ENCODE data around the gene UNC13A. TPM values are rescaled to one million over a fixed set of nuclear protein-coding genes. Genes with fewer than 3 reads are reported as not detected.
"Not testable (repeated sequence)": the region's sequence is repeated elsewhere in the genome, so short reads cannot be mapped to it uniquely, and the experiment has no call there.

UNC13A gene
- total RNA-seq, 1 experiment from 2014 or later: 5.8 TPM

GRCh38 chr19:17572638-17573037 lies 115.5 kb downstream of the UNC13A start:
- no peaks in the 10 kb centered on the region for H3K4me1 ChIP-seq (ENCODE audit: insufficient read depth, low read length, poor library complexity, severe bottlenecking)
- no TSS peak for BruUV-seq (replicated peaks)
- no peak for TF ChIP-seq CTCF (conservative IDR thresholded peaks at IDR 0.05; ENCODE audit: low read depth, low read length)
- no peak for TF ChIP-seq EZH2 (IDR thresholded peaks at IDR 0.05; ENCODE audit: borderline replicate concordance, low read depth, low read length, poor library complexity, severe bottlenecking)
- no peaks in the 10 kb centered on the region for H3K9me3 ChIP-seq (ENCODE audit: low read depth, low read length, poor library complexity, severe bottlenecking)
- CTCF ChIA-PET: no interaction called here
- POLR2A ChIA-PET (ENCODE audit: low non-redundant PET): interaction anchor here (0.6 kb wide), 1 partner anchor 61 kb away, joined by 4 read pairs; the partner anchor contains the start of gene PGLS
- H3K4me3 ChIP-seq (ENCODE audit: low read depth, low read length, poor library complexity, severe bottlenecking): no peak overlapping the region
- H3K27me3 ChIP-seq (replicated peaks; ENCODE audit: insufficient read depth, low read depth, low read length, poor library complexity): no peaks in the 10 kb centered on the region
- no peak for DNase-seq (ENCODE audit: low spot score)
- H3K27ac ChIP-seq (ENCODE audit: low read depth, low read length, poor library complexity, severe bottlenecking): no peak overlapping the region
- intact Hi-C loops (cut with micrococcal nuclease; ENCODE audit: unreplicated experiment): no loop called here
- H3K36me3 ChIP-seq (ENCODE audit: insufficient read depth, low read length, poor library complexity, severe bottlenecking): peaks cover 53% of the 10 kb centered on the region

GRCh38 chr19:17570791-17571190 lies 117.4 kb downstream of the UNC13A start:
- peaks cover 59% of the 10 kb centered on the region for H3K36me3 ChIP-seq (ENCODE audit: insufficient read depth, low read length, poor library complexity, severe bottlenecking)
- intact Hi-C loops (cut with micrococcal nuclease; ENCODE audit: unreplicated experiment): no loop called here
- POLR2A ChIA-PET (ENCODE audit: low non-redundant PET): no interaction called here
- BruUV-seq (replicated peaks): no TSS peak
- CTCF ChIA-PET: no interaction called here
- H3K9me3 ChIP-seq (ENCODE audit: low read depth, low read length, poor library complexity, severe bottlenecking): no peaks in the 10 kb centered on the region
- no peaks in the 10 kb centered on the region for H3K27me3 ChIP-seq (replicated peaks; ENCODE audit: insufficient read depth, low read depth, low read length, poor library complexity)
- no peak overlapping the region for H3K4me3 ChIP-seq (ENCODE audit: low read depth, low read length, poor library complexity, severe bottlenecking)
- TF ChIP-seq CTCF (conservative IDR thresholded peaks at IDR 0.05; ENCODE audit: low read depth, low read length): no peak
- no peak for TF ChIP-seq EZH2 (IDR thresholded peaks at IDR 0.05; ENCODE audit: borderline replicate concordance, low read depth, low read length, poor library complexity, severe bottlenecking)
- no peak for DNase-seq (ENCODE audit: low spot score)
- H3K27ac ChIP-seq (ENCODE audit: low read depth, low read length, poor library complexity, severe bottlenecking): no peak overlapping the region
- no peaks in the 10 kb centered on the region for H3K4me1 ChIP-seq (ENCODE audit: insufficient read depth, low read length, poor library complexity, severe bottlenecking)

DNA sequence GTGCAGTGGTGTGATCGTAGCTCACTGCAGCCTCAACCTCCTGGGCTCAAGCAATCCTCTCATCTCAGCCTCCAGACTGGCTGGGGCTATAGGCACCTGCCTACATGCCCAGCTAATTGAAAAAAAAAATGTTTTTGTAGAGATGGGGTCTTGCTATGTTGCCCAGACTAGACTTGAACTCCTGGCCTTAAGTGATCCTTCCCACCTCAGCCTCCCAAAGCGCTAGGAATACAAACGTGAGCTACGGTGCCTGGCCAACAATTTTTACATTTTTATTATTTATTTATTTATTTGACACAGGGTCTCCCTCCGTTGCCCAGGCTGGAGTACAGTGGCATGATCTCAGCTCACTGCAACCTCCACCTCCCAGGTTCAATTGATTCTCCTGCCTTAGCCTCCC lies 117.9 kb downstream of the UNC13A start:
- H3K4me1 ChIP-seq (ENCODE audit: insufficient read depth, low read length, poor library complexity, severe bottlenecking); DNase-seq (ENCODE audit: low spot score); H3K4me3 ChIP-seq (ENCODE audit: low read depth, low read length, poor library complexity, severe bottlenecking); H3K27me3 ChIP-seq (replicated peaks; ENCODE audit: insufficient read depth, low read depth, low read length, poor library complexity); H3K27ac ChIP-seq (ENCODE audit: low read depth, low read length, poor library complexity, severe bottlenecking); intact Hi-C loops (cut with micrococcal nuclease; ENCODE audit: unreplicated experiment); BruUV-seq (replicated peaks); POLR2A ChIA-PET (ENCODE audit: low non-redundant PET); H3K9me3 ChIP-seq (ENCODE audit: low read depth, low read length, poor library complexity, severe bottlenecking): not testable (repeated sequence)
- CTCF ChIA-PET: interaction anchor here (0.6 kb wide), 1 partner anchor 300 kb away, joined by 6 read pairs; no protein-coding TSS in a partner anchor
- peaks cover 62% of the 10 kb centered on the region for H3K36me3 ChIP-seq (ENCODE audit: insufficient read depth, low read length, poor library complexity, severe bottlenecking)

- CTCF ChIA-PET: no interaction called here
- no peak for TF ChIP-seq CTCF (conservative IDR thresholded peaks at IDR 0.05; ENCODE audit: low read depth, low read length)
- no peak for TF ChIP-seq EZH2 (IDR thresholded peaks at IDR 0.05; ENCODE audit: borderline replicate concordance, low read depth, low read length, poor library complexity, severe bottlenecking)
- no TSS peak for BruUV-seq (replicated peaks)
Observed at GRCh38 chr19:17567940-17568339, 120.2 kb downstream of the UNC13A start.

More at GRCh38 chr19:17567940-17568339, 120.2 kb downstream of the UNC13A start:
- Histone ChIP-seq H3K4me3 (ENCODE audit: low read depth, low read length, poor library complexity, severe bottlenecking) (no peak overlapping the region), H3K4me1 (ENCODE audit: insufficient read depth, low read length, poor library complexity, severe bottlenecking) (no peaks in the 10 kb centered on the region), H3K27me3 (replicated peaks; ENCODE audit: insufficient read depth, low read depth, low read length, poor library complexity) (no peaks in the 10 kb centered on the region), H3K36me3 (ENCODE audit: insufficient read depth, low read length, poor library complexity, severe bottlenecking) (peaks cover 74% of the 10 kb centered on the region), H3K27ac (ENCODE audit: low read depth, low read length, poor library complexity, severe bottlenecking) (no peak overlapping the region), H3K9me3 (ENCODE audit: low read depth, low read length, poor library complexity, severe bottlenecking) (no peaks in the 10 kb centered on the region)
- DNase-seq (ENCODE audit: low spot score): no peak
- POLR2A ChIA-PET (ENCODE audit: low non-redundant PET): no interaction called here
- intact Hi-C loops (cut with micrococcal nuclease; ENCODE audit: unreplicated experiment): no loop called here
